DMS79 (cell line): ENCODE measurements around the gene MEFV.

Experiments
- DNase-seq: peaks from one replicate; lab custom pipeline; 2025; lab: John Stamatoyannopoulos, UW

Gene MEFV

DNA sequence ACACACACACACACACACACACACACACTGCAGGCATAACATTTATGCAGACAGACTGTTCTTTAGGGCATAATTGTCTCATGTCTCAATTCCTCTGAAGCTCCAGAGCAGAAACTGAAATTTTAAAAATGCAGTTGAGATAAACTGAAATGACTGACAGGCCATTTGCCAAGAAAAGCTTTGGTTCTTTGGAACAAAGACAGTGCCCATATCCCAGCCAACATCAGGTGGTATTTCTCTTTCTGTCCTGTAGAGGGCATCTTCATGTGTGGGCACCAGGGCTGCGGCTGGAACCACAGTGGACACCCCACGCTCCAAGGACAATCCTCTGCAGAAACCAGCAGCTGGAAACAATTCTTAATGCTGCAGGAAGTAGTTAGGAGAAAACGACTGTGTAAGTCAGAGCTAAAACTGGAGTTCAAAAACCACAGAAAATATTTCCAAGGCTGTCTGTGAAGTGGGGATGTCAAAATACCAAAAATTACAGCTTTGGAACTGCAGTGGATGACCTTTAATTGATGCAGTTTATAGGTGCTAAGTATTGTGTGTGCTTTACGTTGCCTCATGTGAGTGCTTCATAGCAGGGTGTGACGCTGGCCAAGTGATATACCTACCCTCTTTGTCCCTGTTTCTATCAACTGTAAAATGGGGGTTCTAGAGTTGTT is 10.6 kb upstream of the MEFV start:
- no peak for DNase-seq

DNA sequence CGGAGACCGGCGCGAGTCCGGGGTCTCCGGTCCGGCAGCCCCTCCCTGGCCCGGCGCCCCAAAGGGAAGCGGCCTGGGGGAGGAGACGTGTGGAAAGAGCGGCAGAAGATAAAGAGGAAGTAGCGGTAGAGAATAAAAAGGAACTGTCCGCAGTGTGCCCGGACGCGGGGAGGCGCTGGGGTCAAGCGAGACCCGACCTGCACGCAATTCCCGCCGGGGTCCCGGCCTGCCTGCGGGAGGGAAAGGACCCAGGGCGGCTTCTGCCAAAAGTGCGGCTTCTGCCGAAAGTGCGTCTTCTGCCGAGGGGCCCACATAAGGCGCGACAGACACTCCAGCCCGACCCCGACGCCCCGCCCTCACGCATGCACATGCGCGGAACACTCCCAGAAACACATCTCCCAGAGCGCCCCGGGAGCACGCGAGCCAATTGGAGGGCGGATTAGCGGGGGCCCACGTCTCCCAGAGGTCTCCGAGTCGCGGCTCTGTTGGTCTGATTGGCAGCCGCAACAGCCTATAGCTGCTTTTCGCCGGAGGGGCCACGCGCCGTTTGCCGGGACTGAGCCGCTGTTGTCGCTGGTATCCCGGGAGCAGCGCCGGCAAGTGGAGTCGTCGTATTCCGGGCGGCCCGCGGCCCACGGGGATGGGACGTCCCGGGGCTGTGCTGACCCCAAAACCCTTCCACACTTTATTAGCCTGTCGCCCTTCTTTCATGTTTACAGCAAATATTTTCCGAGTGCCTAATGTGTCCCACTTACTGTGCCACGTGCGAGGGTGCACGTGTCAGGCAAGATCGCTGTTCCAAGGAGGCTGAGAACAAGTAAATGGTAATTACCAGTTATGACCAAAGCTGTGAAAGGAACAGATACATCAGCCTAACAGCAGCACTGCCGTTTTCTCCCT is 8.0 kb upstream of the MEFV start:
- DNase-seq = peak; percentile 95

DNA sequence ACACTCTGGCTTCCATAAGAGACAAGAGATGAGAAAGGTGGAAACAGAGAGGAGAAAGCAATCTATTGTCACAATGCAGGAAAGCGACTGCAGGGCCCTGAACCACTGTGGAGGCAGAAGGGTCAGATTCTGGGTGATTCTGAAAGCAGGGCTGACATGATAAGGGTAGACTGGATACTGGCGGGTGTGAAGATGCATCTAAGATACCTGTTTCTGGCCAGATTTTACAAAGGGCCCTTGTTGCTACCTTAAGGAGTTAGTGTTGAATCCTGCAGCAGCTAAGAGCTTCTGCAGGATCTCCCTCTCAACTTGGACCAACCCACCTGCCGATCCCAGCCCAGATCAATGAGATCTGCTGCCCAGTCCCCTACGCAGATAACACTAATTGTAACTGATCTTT is 6.1 kb upstream of the MEFV start:
- DNase-seq = no peak

DNA sequence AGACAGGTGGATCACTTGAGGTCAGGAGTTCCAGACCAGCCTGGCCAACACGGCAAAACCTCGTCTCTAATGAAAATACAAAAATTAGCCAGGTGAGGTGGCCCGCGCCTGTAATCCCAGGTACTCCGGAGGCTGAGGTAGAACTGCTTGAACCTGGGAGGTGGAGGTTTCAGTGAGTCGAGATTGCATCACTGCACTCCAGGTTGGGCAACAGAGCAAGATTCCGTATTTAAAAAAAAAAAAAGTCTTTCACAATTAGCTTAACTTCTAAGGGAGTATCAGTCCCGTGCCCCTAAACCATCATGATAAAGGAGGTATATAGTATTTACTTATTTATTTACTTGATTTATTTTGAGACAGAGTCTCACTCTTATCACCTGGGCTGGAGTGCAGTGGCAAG is 3.4 kb upstream of the MEFV start:
- DNase-seq = no peak

DNA sequence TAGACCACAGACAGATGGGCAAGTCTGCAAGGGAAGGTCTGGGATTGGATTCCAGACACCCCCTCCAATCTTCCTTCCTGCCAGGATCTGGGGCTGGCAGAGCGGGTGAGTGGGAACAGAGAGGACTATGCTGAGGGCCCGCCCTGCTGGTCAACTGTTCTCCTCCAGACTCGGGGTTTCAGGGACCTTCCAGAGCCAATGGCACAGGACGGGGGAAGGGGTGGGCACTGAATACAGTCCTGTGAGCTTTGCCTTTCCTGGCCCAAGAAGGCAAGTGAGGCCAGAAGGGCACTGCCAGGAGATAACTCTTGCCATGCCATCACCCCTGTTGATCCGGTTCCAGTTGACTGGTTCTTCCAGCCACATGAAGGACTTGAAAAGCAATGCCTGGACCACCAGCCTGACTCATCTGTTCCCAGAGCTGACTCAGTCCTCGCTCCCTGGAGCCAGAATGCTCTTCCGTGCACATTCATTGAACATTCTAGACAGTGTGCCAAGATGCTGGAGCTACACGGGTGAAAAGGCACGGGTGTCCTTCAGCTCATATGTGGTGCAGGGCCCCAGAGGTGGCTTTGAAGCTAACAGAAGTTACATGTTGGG is 533 bp upstream of the MEFV start:
- DNase-seq = no peak

DNA sequence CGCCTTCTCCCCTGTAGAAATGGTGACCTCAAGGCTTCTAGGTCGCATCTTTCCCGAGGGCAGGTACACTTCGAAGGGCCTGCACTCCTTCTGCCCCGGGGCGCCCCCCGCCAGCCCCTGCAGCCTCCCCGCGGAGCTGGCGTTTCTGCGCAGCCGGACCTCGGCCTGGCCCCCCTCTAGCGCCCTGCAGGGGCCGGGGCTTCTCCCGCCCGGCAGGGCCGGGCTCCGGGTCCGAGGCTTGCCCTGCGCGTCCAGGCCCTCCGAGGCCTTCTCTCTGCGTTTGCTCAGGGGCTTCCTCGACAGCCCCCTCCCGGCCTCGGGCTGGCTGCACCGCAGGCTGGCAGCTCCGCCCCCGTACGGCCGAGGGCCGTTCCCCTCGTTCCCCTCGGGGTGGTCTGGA is 2.1 kb downstream of the MEFV start:
- DNase-seq = no peak

DNA sequence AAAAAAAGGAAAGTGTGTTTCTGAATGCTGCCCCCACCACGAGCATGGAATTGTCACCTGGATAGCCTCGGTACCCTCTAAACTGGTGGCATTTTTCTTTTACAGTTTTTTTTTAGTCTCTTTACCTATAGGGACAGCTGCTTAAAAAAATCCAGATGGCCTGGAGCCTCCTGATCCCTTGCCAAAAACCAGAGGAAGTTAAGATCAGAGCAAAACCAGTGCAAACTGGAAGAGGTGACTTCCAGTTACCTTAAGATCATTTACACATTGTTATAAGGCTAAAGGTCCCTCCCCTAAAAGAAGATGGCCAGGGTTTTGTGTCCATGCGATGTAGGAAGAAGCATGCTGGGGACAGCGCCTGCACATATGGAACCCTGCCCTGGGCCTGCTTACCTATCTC is 3.5 kb downstream of the MEFV start:
- DNase-seq = no peak

DNA sequence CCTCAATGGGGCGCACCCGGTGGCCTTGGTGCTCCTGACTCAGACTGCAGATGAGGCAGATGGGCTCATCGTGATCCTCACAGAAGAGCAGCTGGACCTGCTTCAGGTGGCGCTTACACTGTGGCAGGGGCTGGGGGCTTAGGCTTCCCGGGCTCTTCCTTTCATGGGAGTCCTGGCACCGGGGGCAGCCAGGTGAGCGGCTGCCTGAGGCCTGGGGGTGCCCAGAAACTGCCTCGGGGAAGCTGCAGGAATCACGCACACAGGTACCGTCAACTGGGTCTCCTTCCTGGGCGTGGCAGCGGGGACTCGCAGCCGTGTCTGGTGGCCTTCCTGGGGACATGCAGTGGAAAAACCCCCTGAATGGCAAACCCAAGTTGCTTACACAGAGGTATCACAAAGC is 7.0 kb downstream of the MEFV start:
- DNase-seq = no peak

DNA sequence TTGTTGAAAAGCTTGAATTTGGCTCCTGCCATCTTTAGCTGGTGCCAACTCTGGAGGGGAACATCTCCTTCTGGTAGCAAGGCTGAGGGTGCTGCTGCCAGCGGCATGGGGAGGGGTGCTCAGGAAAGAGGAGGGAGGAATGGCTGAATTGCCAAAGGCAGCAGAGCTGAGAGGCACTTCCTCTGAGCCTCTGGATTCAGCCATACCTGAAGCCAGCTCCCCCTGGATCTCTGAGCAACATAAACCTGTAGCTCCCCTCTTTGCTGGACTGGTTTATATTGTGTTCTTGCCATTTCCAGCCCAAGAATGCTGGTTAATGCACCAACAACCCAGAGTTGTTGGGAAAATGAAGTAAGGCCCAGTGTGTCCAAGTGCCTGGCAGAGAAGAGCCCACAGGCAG is 7.4 kb downstream of the MEFV start:
- no peak for DNase-seq

DNA sequence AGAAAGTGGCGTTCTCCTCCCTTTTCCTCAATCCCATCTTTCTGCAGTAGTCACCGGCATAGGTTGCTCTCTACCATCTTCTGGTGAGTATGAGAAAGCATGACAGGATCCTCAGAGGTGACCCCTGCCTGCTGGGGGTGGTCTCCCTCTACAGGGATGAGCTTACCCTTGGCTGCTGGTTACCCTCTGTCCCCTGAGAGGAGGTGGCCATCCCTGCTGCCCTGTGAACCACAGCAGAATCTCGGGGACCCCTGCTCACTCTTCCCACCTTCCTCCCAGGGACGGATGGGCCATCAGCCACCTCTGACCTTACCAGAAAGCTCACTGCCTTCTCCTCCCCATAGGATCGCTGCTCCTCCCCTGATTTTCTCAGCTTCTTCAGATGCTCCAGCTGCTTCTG is 7.8 kb downstream of the MEFV start:
- no peak for DNase-seq

DNA sequence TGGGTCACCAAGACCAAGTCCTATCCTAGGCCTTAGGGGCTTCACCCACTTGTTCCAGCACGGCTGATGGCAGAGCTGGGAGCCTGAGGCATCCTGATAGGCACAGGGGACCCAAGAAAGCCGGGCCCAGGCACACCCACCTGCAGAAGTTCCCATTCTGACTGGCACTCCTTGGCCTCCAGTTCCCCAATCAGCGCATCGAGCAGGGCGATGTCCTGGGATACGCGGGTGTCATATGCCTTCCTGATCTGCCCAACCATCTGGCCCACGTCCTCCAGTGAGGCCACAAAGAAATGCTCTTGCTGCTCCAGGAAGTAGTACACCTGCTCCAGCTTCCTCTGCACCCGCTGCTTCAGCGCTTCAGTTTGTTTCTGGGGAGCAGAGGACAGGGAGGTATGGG is 9.6 kb downstream of the MEFV start:
- DNase-seq = no peak

DNA sequence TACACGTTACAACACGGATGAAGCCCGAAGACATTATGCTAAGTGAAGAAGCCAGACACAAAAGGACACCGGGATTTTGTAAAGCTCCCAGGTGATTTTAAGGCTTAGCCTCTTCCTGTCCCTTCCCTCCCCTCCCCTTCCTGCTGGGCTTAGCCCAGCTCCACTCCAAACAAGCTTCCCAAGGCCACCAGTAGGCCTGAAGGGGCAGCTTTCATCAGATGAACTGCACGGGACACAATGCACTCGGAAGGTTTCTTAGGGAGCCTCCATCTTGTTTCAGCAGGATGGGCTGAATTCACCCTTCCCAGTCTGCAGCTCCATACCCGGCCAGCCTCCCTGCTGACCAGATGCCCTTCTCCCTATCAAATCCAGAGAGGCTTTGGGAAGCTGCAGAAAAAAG is 10.4 kb downstream of the MEFV start:
- DNase-seq = no peak

DNA sequence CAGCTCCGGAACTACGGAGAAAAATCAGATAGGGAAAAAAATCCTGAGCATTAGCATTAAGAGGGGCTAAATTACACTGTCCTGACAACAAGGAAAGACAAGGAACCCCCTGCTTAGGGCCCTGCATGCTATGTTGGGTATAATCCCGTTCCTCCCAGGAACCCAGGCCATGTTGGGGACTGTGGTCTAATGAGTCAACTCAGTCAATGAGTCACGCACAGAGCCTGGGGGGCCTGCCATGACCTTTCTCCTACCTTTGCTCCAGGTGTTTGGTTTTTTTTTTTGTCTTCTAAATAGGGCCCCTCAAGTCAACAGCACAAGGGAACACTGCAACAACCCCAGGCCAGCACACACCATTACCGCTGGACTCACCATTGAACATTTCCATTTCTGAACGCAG is 12.6 kb downstream of the MEFV start:
- DNase-seq = no peak

DNA sequence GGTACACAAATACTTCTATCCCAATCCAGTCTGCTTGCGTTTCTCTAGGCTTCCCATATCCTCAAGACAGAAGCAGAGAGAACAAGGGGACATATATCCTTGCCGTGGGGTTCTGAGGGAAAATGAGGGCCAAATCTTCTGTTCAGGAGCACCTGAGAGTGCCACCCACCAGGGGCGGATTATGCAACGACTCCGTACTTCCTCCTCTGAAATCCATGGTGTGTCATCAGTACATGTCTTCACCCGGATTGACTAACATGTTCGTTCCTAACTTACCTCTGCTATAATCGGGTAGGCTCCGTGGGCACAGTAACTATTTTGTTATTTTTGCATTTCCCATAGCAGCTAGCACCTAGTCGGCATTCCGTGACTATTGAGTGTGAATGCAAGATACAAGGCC is 13.7 kb downstream of the MEFV start:
- DNase-seq = no peak

DNA sequence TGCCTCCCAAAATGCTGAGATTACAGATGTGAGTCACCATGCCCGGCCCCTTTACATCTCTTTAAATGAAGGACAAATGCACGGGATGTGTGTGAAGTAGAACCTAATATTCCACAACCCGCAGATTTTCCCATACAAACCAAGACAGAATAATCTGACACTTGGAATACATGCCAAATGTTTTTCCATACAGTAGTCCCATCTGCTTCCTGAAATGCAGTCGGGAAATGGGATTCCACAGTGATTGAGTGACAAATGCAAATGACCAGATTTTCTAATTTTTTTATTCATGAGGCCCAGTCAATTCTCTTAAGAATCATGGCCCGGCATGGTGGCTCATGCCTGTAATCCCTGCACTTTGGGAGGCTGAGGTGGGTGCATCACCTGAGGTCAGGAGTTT is 14.7 kb downstream of the MEFV start:
- DNase-seq = no peak

DNA sequence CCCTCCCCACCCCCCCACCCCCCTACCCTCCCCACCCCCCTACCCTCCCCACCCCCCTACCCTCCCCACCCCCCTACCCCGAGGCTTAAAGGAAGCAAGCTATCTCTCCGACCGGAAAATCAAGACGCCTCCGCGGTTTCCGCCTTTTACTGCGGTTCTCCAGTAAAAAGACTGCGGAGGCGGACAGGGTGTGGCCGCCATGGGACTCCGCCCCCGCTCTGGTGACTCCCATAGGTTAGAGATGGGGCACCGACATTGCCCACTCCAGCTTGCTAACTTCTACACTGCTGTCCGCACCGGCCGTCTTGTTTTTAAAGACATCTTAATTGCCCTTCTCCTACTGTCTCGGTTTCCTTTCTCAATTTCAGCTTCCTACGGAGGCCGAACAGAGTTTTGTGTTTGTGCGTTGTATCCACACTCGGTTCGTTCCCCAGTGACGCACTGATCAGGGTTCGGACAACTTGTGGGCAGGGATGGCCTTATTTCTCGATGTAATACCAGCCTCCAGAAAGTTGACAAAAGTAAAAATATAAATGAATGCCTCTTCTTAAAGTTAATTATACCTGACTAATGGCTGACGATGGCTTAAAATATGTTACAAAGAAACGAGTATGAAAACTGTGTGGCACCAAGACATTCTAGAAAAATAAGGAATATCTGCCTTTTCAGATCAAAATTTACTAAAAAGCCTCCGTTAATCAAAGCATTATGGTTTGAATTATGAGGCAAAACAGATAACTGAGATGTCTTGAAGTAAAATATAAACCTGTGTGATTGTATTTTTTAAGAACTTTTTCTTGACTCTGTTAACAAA is 20.4 kb downstream of the MEFV start:
- DNase-seq = no peak

DNA sequence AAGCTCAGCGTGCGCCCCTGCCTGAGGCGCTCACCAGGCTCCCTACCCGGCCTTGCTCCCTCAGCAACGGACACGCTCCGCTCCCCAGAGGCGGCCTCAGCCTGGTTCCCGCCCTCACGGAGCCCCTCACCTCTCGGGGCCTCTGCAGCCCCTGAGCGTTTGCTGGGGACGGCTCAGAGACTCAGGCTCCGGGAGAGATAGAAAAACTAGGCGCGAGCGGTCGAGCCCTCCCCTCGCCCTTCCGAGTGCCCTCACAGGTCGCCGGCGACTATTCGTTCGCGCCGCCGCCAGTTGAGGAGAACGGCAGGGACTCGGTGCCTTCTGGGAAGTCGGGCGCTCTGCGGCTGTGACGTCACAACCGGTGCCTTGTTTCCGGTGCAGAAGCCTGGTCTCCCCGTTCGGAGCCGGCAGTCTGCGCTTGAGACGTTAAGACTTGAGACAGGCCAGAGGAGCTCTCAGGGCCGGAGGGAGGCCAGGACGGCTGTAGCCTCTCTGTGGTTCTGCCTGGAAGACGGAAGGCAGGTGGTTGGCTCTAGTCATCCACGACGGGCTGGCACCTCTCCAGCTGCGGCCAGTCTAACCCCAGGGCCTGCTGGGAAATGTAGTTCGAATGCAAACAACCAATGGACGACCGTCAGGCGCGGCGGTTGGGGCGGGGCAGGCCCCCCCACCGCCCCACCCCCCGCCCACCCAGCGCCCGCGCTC is 21.4 kb downstream of the MEFV start, which contains the start of gene ZNF200:
Gene ZNF200, minus strand, starts transcription at position 302 of the 705 bp plus-strand sequence. CDS start 1,403 bp downstream, outside the sequence.
- DNase-seq = peak; percentile 76

DNA sequence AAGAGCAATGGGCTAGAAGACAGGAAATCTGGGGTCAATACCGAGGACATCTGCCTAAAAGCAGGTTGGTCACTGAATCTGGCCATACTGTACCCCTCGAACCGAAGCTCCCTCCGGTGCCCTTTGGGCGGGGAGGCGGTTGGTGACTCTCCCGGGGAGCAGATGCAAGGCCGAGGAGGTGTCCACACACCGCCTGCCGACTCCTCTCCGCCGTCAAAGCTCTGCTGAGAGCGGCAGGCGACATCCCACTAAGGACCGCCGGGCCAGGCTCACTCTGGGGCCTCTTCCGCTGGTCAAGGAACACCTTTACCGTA is 21.9 kb downstream of the MEFV start:
- DNase-seq = no peak

DNA sequence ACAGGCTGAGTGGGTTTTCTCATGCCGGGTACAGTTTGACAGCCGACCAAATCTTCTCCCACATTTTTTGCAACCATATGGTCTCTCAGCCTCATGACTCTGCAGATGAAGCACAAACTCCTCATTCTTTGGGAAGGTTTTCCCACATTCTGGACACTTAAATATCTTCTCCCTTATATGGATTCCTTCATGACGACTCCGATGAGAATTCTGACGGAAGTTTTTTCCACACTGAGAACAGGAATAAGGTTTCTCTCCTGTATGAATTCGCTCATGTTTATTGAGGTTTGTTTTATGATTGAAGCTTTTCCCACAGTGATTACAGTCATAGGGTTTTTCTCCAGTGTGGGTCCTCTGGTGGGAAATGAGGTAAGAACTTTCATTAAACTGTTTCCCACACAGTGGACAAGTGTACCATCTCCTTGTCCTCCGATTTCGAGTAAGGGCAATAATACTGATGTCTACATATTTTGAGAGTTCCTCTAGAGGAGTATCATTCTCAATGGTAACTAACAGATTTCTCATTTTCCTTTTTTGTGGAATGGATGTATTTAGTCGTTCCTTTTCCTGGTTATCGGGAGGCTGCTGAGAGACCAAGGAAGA is 32.4 kb downstream of the MEFV start:
- no peak for DNase-seq

DNA sequence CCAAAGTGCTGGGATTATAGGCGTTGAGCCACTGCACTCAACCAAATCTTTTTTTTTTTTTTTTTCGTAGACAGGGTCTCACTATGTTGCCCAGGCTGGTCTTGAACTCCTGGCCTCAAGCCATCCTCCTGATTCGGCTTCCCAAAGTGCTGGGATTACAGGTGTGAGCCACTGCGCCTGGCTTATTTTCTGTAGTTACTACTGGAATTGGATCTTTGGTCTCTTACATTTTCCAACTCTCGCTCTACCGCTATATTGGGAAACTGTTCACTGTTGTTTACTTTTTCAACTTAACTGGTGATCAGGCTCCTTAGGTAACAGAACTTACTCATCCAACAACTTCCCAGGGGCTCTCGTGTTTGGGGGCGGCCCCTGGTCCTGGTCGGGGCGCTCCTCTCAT is 35.6 kb downstream of the MEFV start:
- DNase-seq = no peak

DNA sequence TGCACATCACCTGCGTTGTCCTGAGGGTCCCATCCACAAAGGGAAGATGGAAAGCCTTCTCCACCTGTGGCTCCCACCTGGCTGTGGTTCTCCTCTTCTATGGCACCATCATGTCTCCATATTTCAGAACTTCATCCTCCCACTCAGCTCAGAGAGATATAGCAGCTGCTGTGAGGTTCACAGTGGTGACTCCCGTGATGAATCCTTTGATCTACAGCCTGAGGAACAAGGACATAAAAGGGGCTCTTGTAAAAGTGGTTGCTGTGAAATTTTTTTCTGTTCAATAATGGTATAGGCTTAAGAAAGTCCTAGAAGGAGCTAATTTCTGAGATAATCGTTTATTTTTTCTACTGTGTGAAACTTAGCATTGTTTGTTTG is 40.2 kb downstream of the MEFV start:
- no peak for DNase-seq
